OCI-LY7 (cell line): Measurements from ENCODE around the gene ABHD15. TPM values are rescaled to one million over a fixed set of nuclear protein-coding genes. Genes with fewer than 3 reads are reported as not detected.
A peak's percentile ranks its signal among the peaks of the same experiment; 100 is the strongest.

Experiments used
- Bru-seq: library from RNA; stranded (reverse); fragments of 400-500 nt; gene quantifications from one replicate; lab custom pipeline; 2021; lab: Mats Ljungman, UMichigan
- BruChase-seq, 2 experiments: library from RNA; stranded (reverse); fragments of 400-500 nt; gene quantifications; one replicate each; lab custom pipeline; 2021; lab: Mats Ljungman, UMichigan
- BruUV-seq: library from RNA; stranded (reverse); fragments of 400-500 nt; replicated peaks from 2 replicates; lab custom pipeline; 2021; lab: Mats Ljungman, UMichigan
- CTCF ChIA-PET: fragments of 300-600 bp; sonication (Branson Sonifier 250); formaldehyde crosslinking; loops from one replicate; lab custom pipeline; 2022; ENCODE audit warnings: antibody characterized with exemption; ENCODE audit not compliant: unreplicated experiment; lab: Charles Lee
- POLR2A ChIA-PET: fragments of 300-600 bp; sonication (Branson Sonifier 250); formaldehyde crosslinking; loops from one replicate; lab custom pipeline; 2022; ENCODE audit warnings: antibody characterized with exemption; lab: Charles Lee
- DNase-seq: peaks from one replicate; pipeline ENCODE4 v3.0.0-alpha.2; 2015; ENCODE audit warnings: low spot score
- H2AFZ ChIP-seq: fragments of 200-600 bp; sonication (generic), shearing (Covaris generic); 2 replicates; pipeline ENCODE4 v1.6.1; 2014; ENCODE audit warnings: mild to moderate bottlenecking, antibody characterized with exemption, low read length, moderate library complexity
- H3K27ac ChIP-seq: fragments of 200-600 bp; sonication (generic); 2 replicates; pipeline ENCODE4 v1.5.1; 2014; ENCODE audit warnings: mixed run types, low read depth, mild to moderate bottlenecking, moderate library complexity, low read length, inconsistent platforms; ENCODE audit not compliant: poor library complexity, severe bottlenecking
- H3K36me3 ChIP-seq: fragments of 200-600 bp; sonication (generic); 2 replicates; pipeline ENCODE4 v1.6.1; 2014; ENCODE audit warnings: mild to moderate bottlenecking, antibody characterized with exemption, low read length, moderate library complexity, mixed read lengths; ENCODE audit not compliant: insufficient read depth
- H3K4me1 ChIP-seq: fragments of 200-600 bp; sonication (generic); 2 replicates; pipeline ENCODE4 v1.5.1; 2014; ENCODE audit warnings: mild to moderate bottlenecking, low read length; ENCODE audit not compliant: insufficient read depth, poor library complexity, severe bottlenecking
- H3K4me2 ChIP-seq: fragments of 200-600 bp; sonication (generic); 2 replicates; pipeline ENCODE4 v1.6.1; 2014; ENCODE audit warnings: mild to moderate bottlenecking, low read length
- H3K4me3 ChIP-seq: fragments of 200-600 bp; sonication (generic); 2 replicates; pipeline ENCODE4 v1.5.1; 2014; ENCODE audit warnings: mild to moderate bottlenecking, low read depth, low read length; ENCODE audit not compliant: poor library complexity, severe bottlenecking
- H3K79me2 ChIP-seq: fragments of 200-600 bp; sonication (generic); 2 replicates; pipeline ENCODE4 v1.6.1; 2016; ENCODE audit warnings: low read depth, mild to moderate bottlenecking, low read length, moderate library complexity, mixed read lengths; ENCODE audit not compliant: insufficient read depth
- H3K9me2 ChIP-seq: fragments of 200-600 bp; sonication (generic); 2 replicates; pipeline ENCODE4 v1.6.1; 2016; ENCODE audit warnings: mild to moderate bottlenecking, low read length, mixed read lengths; ENCODE audit not compliant: insufficient read depth
- H3K9me3 ChIP-seq: fragments of 200-600 bp; sonication (generic); 2 replicates; pipeline ENCODE4 v1.6.1; 2014; ENCODE audit warnings: mild to moderate bottlenecking, mixed run types, low read length, mixed read lengths
- H4K20me1 ChIP-seq: fragments of 200-600 bp; sonication (generic); 2 replicates; pipeline ENCODE4 v1.6.1; 2014; ENCODE audit warnings: mild to moderate bottlenecking, antibody characterized with exemption, low read length, moderate library complexity, mixed read lengths; ENCODE audit not compliant: insufficient read depth
- EZH2phosphoT487 ChIP-seq: fragments of 200-600 bp; sonication (generic); IDR thresholded peaks from 2 replicates; pipeline ENCODE4 v1.6.1; 2018; ENCODE audit warnings: low read depth, borderline replicate concordance, mild to moderate bottlenecking, mixed run types, antibody characterized with exemption, low read length, moderate library complexity, mixed read lengths
- intact Hi-C: fragments of 100-400 bp; cut with micrococcal nuclease; formaldehyde crosslinking; loops from one replicate; pipeline ENCODE4 v1.10.0; 2022; ENCODE audit not compliant: unreplicated experiment
- long read RNA-seq: library from polyadenylated mRNA; stranded (forward); transcript quantifications from one replicate; pipeline ENCODE4 v2.0.0, GENCODE V29; 2022
- total RNA-seq, 2 experiments: library from RNA; depleted of rRNA in 1 of 2; stranded (reverse); fragments of >200 nt in 1 of 2; shearing (Covaris generic) in 1 of 2; gene quantifications; 2 replicates each; pipeline ENCODE4 v1.2.3, GENCODE V29; 2014 to 2022
- TF ChIP-seq, protein P1 (sequence below): fragments of 200-600 bp; sonication (generic); conservative IDR thresholded peaks from 2 replicates; pipeline ENCODE4 v1.5.1; 2014; ENCODE audit warnings: mild to moderate bottlenecking, antibody characterized with exemption, low read length, moderate library complexity, mixed read lengths

ABHD15 gene, protein sequence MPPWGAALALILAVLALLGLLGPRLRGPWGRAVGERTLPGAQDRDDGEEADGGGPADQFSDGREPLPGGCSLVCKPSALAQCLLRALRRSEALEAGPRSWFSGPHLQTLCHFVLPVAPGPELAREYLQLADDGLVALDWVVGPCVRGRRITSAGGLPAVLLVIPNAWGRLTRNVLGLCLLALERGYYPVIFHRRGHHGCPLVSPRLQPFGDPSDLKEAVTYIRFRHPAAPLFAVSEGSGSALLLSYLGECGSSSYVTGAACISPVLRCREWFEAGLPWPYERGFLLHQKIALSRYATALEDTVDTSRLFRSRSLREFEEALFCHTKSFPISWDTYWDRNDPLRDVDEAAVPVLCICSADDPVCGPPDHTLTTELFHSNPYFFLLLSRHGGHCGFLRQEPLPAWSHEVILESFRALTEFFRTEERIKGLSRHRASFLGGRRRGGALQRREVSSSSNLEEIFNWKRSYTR
- total RNA-seq (2014; rRNA removed; shearing (Covaris generic)) (7.7 and 8.5 TPM in 2 replicates), total RNA-seq (2022) (13.9 and 15.3 TPM in 2 replicates), Bru-seq, nascent RNA (percentile 57 among the genes with signal in this experiment), BruChase-seq, experiment 1, labeled RNA remaining after a 6-hour chase (percentile 67 among the genes with signal in this experiment), BruChase-seq, experiment 2, labeled RNA remaining after a 2-hour chase (percentile 68 among the genes with signal in this experiment)
- long read RNA-seq, transcript ABHD15-201 (2 exons, 3,592 nt): major isoform, 26 of 33 reads
- long read RNA-seq, partial matches to known transcripts: 0 of 33 reads
- long read RNA-seq, other reads (novel, unspliced or antisense): 7 of 33 reads

DNA sequence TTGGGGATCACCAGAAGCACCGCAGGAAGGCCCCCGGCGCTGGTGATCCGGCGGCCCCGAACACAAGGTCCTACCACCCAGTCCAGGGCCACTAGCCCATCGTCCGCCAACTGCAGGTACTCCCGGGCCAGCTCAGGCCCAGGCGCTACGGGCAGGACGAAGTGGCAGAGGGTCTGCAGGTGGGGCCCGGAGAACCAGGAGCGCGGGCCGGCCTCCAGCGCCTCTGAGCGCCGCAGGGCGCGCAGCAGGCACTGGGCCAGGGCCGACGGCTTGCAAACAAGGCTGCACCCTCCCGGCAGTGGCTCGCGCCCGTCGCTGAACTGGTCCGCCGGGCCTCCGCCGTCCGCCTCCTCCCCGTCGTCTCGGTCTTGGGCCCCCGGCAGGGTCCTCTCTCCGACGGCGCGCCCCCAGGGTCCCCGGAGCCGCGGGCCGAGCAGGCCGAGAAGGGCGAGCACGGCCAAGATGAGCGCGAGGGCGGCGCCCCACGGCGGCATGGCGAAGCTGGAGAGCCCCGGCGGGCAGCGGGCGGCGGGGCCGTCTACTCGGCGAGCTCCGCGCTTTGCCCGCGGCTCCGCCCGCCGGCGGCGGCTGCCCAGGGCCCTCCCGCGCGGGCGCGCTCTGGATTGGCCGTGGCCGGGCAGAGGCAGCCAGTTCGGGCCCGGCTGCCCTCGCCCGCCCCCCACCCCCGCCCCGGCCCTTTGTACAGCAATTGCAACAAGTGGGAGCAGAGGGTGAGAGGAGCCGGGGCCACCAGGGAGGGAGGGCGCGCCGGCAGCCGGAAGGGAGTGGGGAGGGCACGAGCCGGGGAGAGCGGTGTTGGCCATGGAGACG lies at the start of gene ABHD15:
Gene ABHD15 (minus strand): TSS at position 565 of the 831 bp plus-strand sequence. CDS start 71 bp downstream, at position 494.
- peak; percentile 45 for DNase-seq
- TF ChIP-seq EZH2phosphoT487: no peak
- TF ChIP-seq, protein P1, sequence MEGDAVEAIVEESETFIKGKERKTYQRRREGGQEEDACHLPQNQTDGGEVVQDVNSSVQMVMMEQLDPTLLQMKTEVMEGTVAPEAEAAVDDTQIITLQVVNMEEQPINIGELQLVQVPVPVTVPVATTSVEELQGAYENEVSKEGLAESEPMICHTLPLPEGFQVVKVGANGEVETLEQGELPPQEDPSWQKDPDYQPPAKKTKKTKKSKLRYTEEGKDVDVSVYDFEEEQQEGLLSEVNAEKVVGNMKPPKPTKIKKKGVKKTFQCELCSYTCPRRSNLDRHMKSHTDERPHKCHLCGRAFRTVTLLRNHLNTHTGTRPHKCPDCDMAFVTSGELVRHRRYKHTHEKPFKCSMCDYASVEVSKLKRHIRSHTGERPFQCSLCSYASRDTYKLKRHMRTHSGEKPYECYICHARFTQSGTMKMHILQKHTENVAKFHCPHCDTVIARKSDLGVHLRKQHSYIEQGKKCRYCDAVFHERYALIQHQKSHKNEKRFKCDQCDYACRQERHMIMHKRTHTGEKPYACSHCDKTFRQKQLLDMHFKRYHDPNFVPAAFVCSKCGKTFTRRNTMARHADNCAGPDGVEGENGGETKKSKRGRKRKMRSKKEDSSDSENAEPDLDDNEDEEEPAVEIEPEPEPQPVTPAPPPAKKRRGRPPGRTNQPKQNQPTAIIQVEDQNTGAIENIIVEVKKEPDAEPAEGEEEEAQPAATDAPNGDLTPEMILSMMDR: no peak
- H3K79me2 ChIP-seq: no peaks in the 10 kb centered on the region
- no peaks in the 10 kb centered on the region for H3K9me3 ChIP-seq
- peak within 1 kb of the TSS; percentile 68 for H3K27ac ChIP-seq
- peaks cover 37% of the 10 kb centered on the region for H3K4me1 ChIP-seq
- BruUV-seq: no TSS peak
- no peaks in the 10 kb centered on the region for H4K20me1 ChIP-seq
- peak within 1 kb of the TSS; percentile 72 for H3K4me3 ChIP-seq
- H3K4me2 ChIP-seq: peak within 1 kb of the TSS; percentile 98
- ChIA-PET CTCF (no interaction called here), POLR2A (interaction anchor here (0.6 to 1.2 kb wide), 2 partner anchors 88 to 1526 kb away, joined by 3 to 4 read pairs; no protein-coding TSS in a partner anchor)
- intact Hi-C loops: loop anchor here (10.0 kb wide), 2 partner anchors 192 to 422 kb away; no protein-coding TSS in a partner anchor
- peak within 1 kb of the TSS; percentile 71 for H2AFZ ChIP-seq
- no peaks in the 10 kb centered on the region for H3K36me3 ChIP-seq
- H3K9me2 ChIP-seq: no peaks in the 10 kb centered on the region

DNA sequence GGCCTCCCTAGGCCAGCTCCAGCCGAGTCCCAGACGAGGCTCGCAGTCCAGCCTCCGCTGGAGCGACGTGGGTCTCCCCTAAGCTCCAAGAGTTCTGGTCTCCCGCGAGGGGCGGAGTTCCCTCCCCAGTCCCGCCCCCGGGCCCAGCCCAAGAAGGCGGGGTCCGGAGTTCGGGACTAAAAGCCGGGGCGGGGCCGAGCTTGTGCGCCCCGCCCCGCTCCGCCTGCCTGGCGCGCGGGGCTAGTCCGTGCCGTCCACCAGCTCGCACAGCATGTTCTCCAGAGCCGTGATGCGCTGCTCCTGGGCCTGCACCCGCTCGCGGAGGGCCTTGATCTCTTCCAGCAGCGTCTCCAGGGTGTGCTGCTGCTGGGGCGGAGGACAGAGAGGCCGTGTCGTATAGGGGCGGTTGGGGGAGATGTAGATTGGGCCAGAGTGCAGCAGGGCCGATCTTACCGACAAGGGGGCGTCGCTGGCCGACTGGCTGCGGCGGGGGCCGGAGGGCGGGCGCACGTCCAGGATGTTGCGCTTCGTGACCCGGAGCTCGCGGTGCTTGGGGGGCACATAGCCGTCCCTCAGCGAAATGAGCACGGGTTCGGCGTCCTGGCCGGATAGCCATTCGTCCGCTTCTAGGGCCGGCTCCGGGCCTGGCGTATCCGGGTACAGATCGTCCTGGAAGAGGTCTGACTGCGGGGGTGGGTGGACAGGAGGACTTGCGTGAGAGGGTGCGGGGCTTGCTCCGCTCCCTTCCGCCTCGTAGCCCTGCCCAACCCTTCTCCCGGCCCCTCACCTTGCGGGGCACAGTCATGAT lies 48.9 kb upstream of the ABHD15 start:
- peak; percentile 85 for DNase-seq
- Histone ChIP-seq H3K79me2 (no peaks in the 10 kb centered on the region), H3K9me2 (no peaks in the 10 kb centered on the region), H3K4me3 (peak overlapping the region; percentile 50), H4K20me1 (0 out of 2 replicates have a peak, but pooled peaks cover 10% of the 10 kb centered on the region), H3K4me2 (peak overlapping the region; percentile 86), H3K4me1 (peaks cover 43% of the 10 kb centered on the region), H3K27ac (no peak overlapping the region), H3K9me3 (no peaks in the 10 kb centered on the region), H2AFZ (no peak overlapping the region), H3K36me3 (0 out of 2 replicates have a peak, but pooled peaks cover 5% of the 10 kb centered on the region)
- POLR2A ChIA-PET: interaction anchor here (0.5 to 0.9 kb wide), 3 partner anchors 8 to 475 kb away, joined by 3 read pairs; no protein-coding TSS in a partner anchor
- no TSS peak for BruUV-seq
- CTCF ChIA-PET: interaction anchor here (0.6 kb wide), 1 partner anchor 9 kb away, joined by 3 read pairs; no protein-coding TSS in a partner anchor
- TF ChIP-seq, protein P1: no peak
- TF ChIP-seq EZH2phosphoT487: no peak
- intact Hi-C loops: loop anchor here (5.0 kb wide), 3 partner anchors 33 to 477 kb away; no protein-coding TSS in a partner anchor
